Iris pigment epithelial cell (primary cell): ENCODE results near the gene GATA5.

Experiments
- DNase-seq: peaks from one replicate; pipeline ENCODE4 v3.0.0-alpha.2; 2011; ENCODE audit warnings: low read depth

GATA5 gene

GRCh38 chr20:62475772-62476055 is at the start of gene GATA5:
GATA5 (minus strand) TSS chr20:62475995; CDS start chr20:62475521, 474 bp downstream.
- no peak for DNase-seq

- DNase-seq: no peak
Observed at GRCh38 chr20:62525014-62525413, 49.2 kb upstream of the GATA5 start.

GRCh38 chr20:62524505-62524911 is 48.7 kb upstream of the GATA5 start:
- peak; percentile 7 for DNase-seq

- no peak for DNase-seq
Observed at GRCh38 chr20:62523473-62524203, 47.8 kb upstream of the GATA5 start.

GRCh38 chr20:62522748-62523396 is 47.1 kb upstream of the GATA5 start:
- no peak for DNase-seq

GRCh38 chr20:62519826-62520225 is 44.0 kb upstream of the GATA5 start:
- no peak for DNase-seq

- no peak for DNase-seq
Observed at GRCh38 chr20:62518911-62519310, 43.1 kb upstream of the GATA5 start.

GRCh38 chr20:62517901-62518610 is 42.3 kb upstream of the GATA5 start:
- DNase-seq: no peak

- no peak for DNase-seq
Observed at GRCh38 chr20:62517168-62517567, 41.4 kb upstream of the GATA5 start.

- no peak for DNase-seq
Observed at GRCh38 chr20:62516338-62516737, 40.5 kb upstream of the GATA5 start.

- no peak for DNase-seq
Observed at GRCh38 chr20:62515826-62516225, 40.0 kb upstream of the GATA5 start.

- no peak for DNase-seq
Observed at GRCh38 chr20:62515280-62515679, 39.5 kb upstream of the GATA5 start.

- no peak for DNase-seq
Observed at GRCh38 chr20:62513991-62514390, 38.2 kb upstream of the GATA5 start.

GRCh38 chr20:62511915-62512610 is 36.3 kb upstream of the GATA5 start:
- no peak for DNase-seq

- no peak for DNase-seq
Observed at GRCh38 chr20:62511300-62511914, 35.6 kb upstream of the GATA5 start.

- no peak for DNase-seq
Observed at GRCh38 chr20:62508641-62509051, 32.9 kb upstream of the GATA5 start.

GRCh38 chr20:62507991-62508640 is 32.3 kb upstream of the GATA5 start:
- no peak for DNase-seq

- no peak for DNase-seq
Observed at GRCh38 chr20:62507323-62507722, 31.5 kb upstream of the GATA5 start.

- no peak for DNase-seq
Observed at GRCh38 chr20:62506791-62507190, 31.0 kb upstream of the GATA5 start.

GRCh38 chr20:62506087-62506486 is 30.3 kb upstream of the GATA5 start:
- no peak for DNase-seq

- no peak for DNase-seq
Observed at GRCh38 chr20:62505337-62506045, 29.7 kb upstream of the GATA5 start.
